GM21576 (cell line): ENCODE results near the gene RABGEF1.
"Not testable (repeated sequence)": the region's sequence is repeated elsewhere in the genome, so short reads cannot be mapped to it uniquely, and the experiment has no call there.

Experiments used
- ATAC-seq: cut with Tn5 transposase; IDR thresholded peaks from one replicate; pipeline ENCODE4 v1.9.1; 2021; ENCODE audit warnings: mild to moderate bottlenecking, moderate library complexity; ENCODE audit not compliant: unreplicated experiment

The RABGEF1 gene

GRCh38 chr7:66763633-66764355 lies 23.3 kb downstream of the RABGEF1 start:
- not testable (repeated sequence) for ATAC-seq

GRCh38 chr7:66764905-66765304 lies 24.4 kb downstream of the RABGEF1 start:
- ATAC-seq, result not testable (repeated sequence)

GRCh38 chr7:66765322-66766025 lies 24.9 kb downstream of the RABGEF1 start:
- ATAC-seq, result not testable (repeated sequence)

- ATAC-seq, result no peak
These were observed 25.5 kb downstream of the RABGEF1 start for GRCh38 chr7:66766041-66766440.

GRCh38 chr7:66767486-66767885 lies 27.0 kb downstream of the RABGEF1 start:
- not testable (repeated sequence) for ATAC-seq

- ATAC-seq, result no peak
These were observed 28.6 kb downstream of the RABGEF1 start for GRCh38 chr7:66768865-66769832.

- ATAC-seq, result no peak
These were observed 29.4 kb downstream of the RABGEF1 start for GRCh38 chr7:66769833-66770512.

- no peak for ATAC-seq
These were observed 31.3 kb downstream of the RABGEF1 start for GRCh38 chr7:66771795-66772194.

- ATAC-seq, result not testable (repeated sequence)
These were observed 33.2 kb downstream of the RABGEF1 start for GRCh38 chr7:66773744-66774143.

GRCh38 chr7:66776383-66776782 lies 35.9 kb downstream of the RABGEF1 start:
- not testable (repeated sequence) for ATAC-seq

- no peak for ATAC-seq
These were observed 36.4 kb downstream of the RABGEF1 start for GRCh38 chr7:66776800-66777442.

GRCh38 chr7:66778201-66778600 lies 37.7 kb downstream of the RABGEF1 start:
- ATAC-seq, result no peak

- no peak for ATAC-seq
These were observed 39.3 kb downstream of the RABGEF1 start for GRCh38 chr7:66779669-66780409.

GRCh38 chr7:66781408-66782090 lies 41.0 kb downstream of the RABGEF1 start:
- ATAC-seq, result no peak

- not testable (repeated sequence) for ATAC-seq
These were observed 42.3 kb downstream of the RABGEF1 start for GRCh38 chr7:66782875-66783274.

- not testable (repeated sequence) for ATAC-seq
These were observed 43.5 kb downstream of the RABGEF1 start for GRCh38 chr7:66783887-66784595.

- ATAC-seq, result no peak
These were observed 49.7 kb downstream of the RABGEF1 start for GRCh38 chr7:66790196-66790595.

GRCh38 chr7:66790725-66791124 lies 50.2 kb downstream of the RABGEF1 start:
- ATAC-seq, result no peak
